GM23338 (cell line): ENCODE data around the gene WBP2NL. TPM values are rescaled to one million over a fixed set of nuclear protein-coding genes. Genes with fewer than 3 reads are reported as not detected.
"Not testable (repeated sequence)": the region's sequence is repeated elsewhere in the genome, so short reads cannot be mapped to it uniquely, and the experiment has no call there.

Experiments used
- ATAC-seq: fragments of 200-7000 bp; cut with Tn5 transposase; 3 replicates; pipeline ENCODE4 v1.9.1; 2020
- DNase-seq: peaks from one replicate; pipeline ENCODE4 v3.0.0-alpha.2; 2015; ENCODE audit warnings: low spot score
- H2AFZ ChIP-seq: fragments of 200-600 bp; sonication (generic); 2 replicates; pipeline ENCODE4 v1.8.0; 2016; ENCODE audit warnings: antibody characterized with exemption, mild to moderate bottlenecking, moderate library complexity
- H3F3A ChIP-seq: fragments of 200-600 bp; sonication (generic); replicated peaks from 2 replicates; pipeline ENCODE4 v1.8.0; 2017; ENCODE audit warnings: antibody characterized with exemption, mixed run types, low read depth
- H3K27ac ChIP-seq: fragments of 200-600 bp; sonication (generic); 2 replicates; pipeline ENCODE4 v1.6.1; 2016; ENCODE audit warnings: low read depth
- H3K27me3 ChIP-seq: fragments of 200-600 bp; sonication (generic); 2 replicates; pipeline ENCODE4 v1.8.0; 2016; ENCODE audit warnings: mild to moderate bottlenecking, mixed run types, moderate library complexity; ENCODE audit not compliant: insufficient read depth
- H3K36me3 ChIP-seq: fragments of 200-600 bp; sonication (generic); 2 replicates; pipeline ENCODE4 v1.8.0; 2016; ENCODE audit warnings: mild to moderate bottlenecking; ENCODE audit not compliant: insufficient read depth
- H3K4me1 ChIP-seq: fragments of 200-600 bp; sonication (generic); 2 replicates; pipeline ENCODE4 v1.8.0; 2016; ENCODE audit warnings: mild to moderate bottlenecking, moderate library complexity; ENCODE audit not compliant: insufficient read depth
- H3K4me2 ChIP-seq: fragments of 200-600 bp; sonication (generic); 2 replicates; pipeline ENCODE4 v1.7.1; 2017; ENCODE audit warnings: mixed run types
- H3K4me3 ChIP-seq: fragments of 200-600 bp; sonication (generic); 2 replicates; pipeline ENCODE4 v1.6.1; 2016; ENCODE audit warnings: mixed run types
- H3K79me2 ChIP-seq: fragments of 200-600 bp; sonication (generic); replicated peaks from 2 replicates; pipeline ENCODE4 v1.8.0; 2017; ENCODE audit warnings: mild to moderate bottlenecking; ENCODE audit not compliant: insufficient read depth
- H3K9me2 ChIP-seq: fragments of 200-600 bp; sonication (generic); 2 replicates; pipeline ENCODE4 v1.8.0; 2017; ENCODE audit not compliant: insufficient read depth
- H4K20me1 ChIP-seq: fragments of 200-600 bp; sonication (generic); replicated peaks from 2 replicates; pipeline ENCODE4 v1.8.0; 2017; ENCODE audit warnings: mild to moderate bottlenecking; ENCODE audit not compliant: insufficient read depth
- H3K27ac Mint-ChIP-seq: 2 replicates; pipeline ENCODE4 v1.8.0; 2020; ENCODE audit warnings: inconsistent platforms, mild to moderate bottlenecking, moderate library complexity, mixed read lengths
- H3K27me3 Mint-ChIP-seq: 3 replicates; pipeline ENCODE4 v1.8.0; 2022; ENCODE audit warnings: low read depth, mild to moderate bottlenecking, moderate library complexity, mixed read lengths, inconsistent platforms; ENCODE audit not compliant: insufficient read depth, poor library complexity
- H3K36me3 Mint-ChIP-seq: 3 replicates; pipeline ENCODE4 v1.8.0; 2021; ENCODE audit warnings: low read depth, mild to moderate bottlenecking, inconsistent platforms, moderate library complexity, mixed read lengths
- H3K4me1 Mint-ChIP-seq: 3 replicates; pipeline ENCODE4 v1.8.0; 2020; ENCODE audit warnings: mild to moderate bottlenecking, inconsistent platforms, mixed read lengths
- H3K4me3 Mint-ChIP-seq: 3 replicates; pipeline ENCODE4 v1.8.0; 2021; ENCODE audit warnings: moderate library complexity, mild to moderate bottlenecking, inconsistent platforms, mixed read lengths
- H3K9me3 Mint-ChIP-seq: 3 replicates; pipeline ENCODE4 v1.8.0; 2020; ENCODE audit warnings: moderate library complexity, mild to moderate bottlenecking, inconsistent platforms, mixed read lengths
- CREB1 ChIP-seq: fragments of 250-450 bp; sonication (Bioruptor Pico); IDR thresholded peaks from 2 replicates; pipeline ENCODE4 v1.5.0; 2020; ENCODE audit warnings: low read depth, mild to moderate bottlenecking, moderate library complexity
- EZH2 ChIP-seq: fragments of 200-600 bp; sonication (generic); IDR thresholded peaks from one replicate; pipeline ENCODE4 v1.8.0; 2017; ENCODE audit warnings: antibody characterized with exemption, mild to moderate bottlenecking, low read depth; ENCODE audit not compliant: unreplicated experiment
- JUNB ChIP-seq: IDR thresholded peaks from one replicate; pipeline ENCODE4 v1.6.1; 2016; ENCODE audit warnings: antibody characterized with exemption; ENCODE audit not compliant: unreplicated experiment
- POLR2AphosphoS5 ChIP-seq: IDR thresholded peaks from 2 replicates; pipeline ENCODE4 v1.6.1; 2016; ENCODE audit warnings: antibody characterized with exemption, low read depth
- ZNF331 ChIP-seq: fragments of 250-450 bp; sonication (Bioruptor Pico); IDR thresholded peaks from 2 replicates; pipeline ENCODE4 v1.5.0; 2020; ENCODE audit warnings: low read depth, mild to moderate bottlenecking, moderate library complexity
- polyA plus RNA-seq: library from polyadenylated mRNA; unstranded; fragments of >200 nt; fragmentation: Nextera tagmentation; extraction: Ambion mirVana; gene quantifications from 2 replicates; pipeline ENCODE4 v1.2.1, GENCODE V29; 2016
- total RNA-seq: library from RNA; depleted of rRNA; stranded (reverse); fragments of >200 nt; shearing (Covaris generic); gene quantifications from 2 replicates; pipeline ENCODE4 v1.2.3, GENCODE V29; 2014
- TF ChIP-seq, protein P1 (sequence below), 2 experiments: fragments of 200-600 bp in 1 of 2; sonication (generic) in 1 of 2; conservative IDR thresholded peaks; 2 replicates each; pipeline versions ENCODE4 v1.5.1 to v1.6.1; 2016 to 2017; ENCODE audit warnings: antibody characterized with exemption in 2 of 2, low read depth in 2 of 2, mild to moderate bottlenecking in 2 of 2, moderate library complexity in 1 of 2
- TF ChIP-seq, protein P2 (sequence below): fragments of 250-450 bp; sonication (Bioruptor Pico); IDR thresholded peaks from 2 replicates; pipeline ENCODE4 v1.5.0; 2020; ENCODE audit warnings: mild to moderate bottlenecking, moderate library complexity
- TF ChIP-seq, protein P3 (sequence below): IDR thresholded peaks from 2 replicates; pipeline ENCODE4 v1.6.1; 2016; ENCODE audit warnings: antibody characterized with exemption

The WBP2NL gene
- total and polyA plus RNA-seq, 2 experiments from 2014 or later, result 0.14 TPM; not detected in 1

GRCh38 chr22:41948928-41949296, 49.7 kb upstream of the WBP2NL start:
- Histone ChIP-seq H3F3A (peaks cover 15% of the 10 kb centered on the region), H3K79me2 (peaks cover 10% of the 10 kb centered on the region), H3K4me1 (peaks cover 31% of the 10 kb centered on the region)
- H3K4me3 Mint-ChIP-seq, H2AFZ ChIP-seq, H3K9me2 ChIP-seq, H3K27ac Mint-ChIP-seq, H3K4me2 ChIP-seq, H3K36me3 ChIP-seq, ATAC-seq, H3K27me3 ChIP-seq, H4K20me1 ChIP-seq, H3K9me3 Mint-ChIP-seq, H3K27ac ChIP-seq, DNase-seq, H3K4me3 ChIP-seq: not testable (repeated sequence)
- peaks cover 19% of the 10 kb centered on the region for H3K36me3 Mint-ChIP-seq
- peaks cover 24% of the 10 kb centered on the region for H3K27me3 Mint-ChIP-seq
- H3K4me1 Mint-ChIP-seq, result peaks cover 29% of the 10 kb centered on the region

DNA sequence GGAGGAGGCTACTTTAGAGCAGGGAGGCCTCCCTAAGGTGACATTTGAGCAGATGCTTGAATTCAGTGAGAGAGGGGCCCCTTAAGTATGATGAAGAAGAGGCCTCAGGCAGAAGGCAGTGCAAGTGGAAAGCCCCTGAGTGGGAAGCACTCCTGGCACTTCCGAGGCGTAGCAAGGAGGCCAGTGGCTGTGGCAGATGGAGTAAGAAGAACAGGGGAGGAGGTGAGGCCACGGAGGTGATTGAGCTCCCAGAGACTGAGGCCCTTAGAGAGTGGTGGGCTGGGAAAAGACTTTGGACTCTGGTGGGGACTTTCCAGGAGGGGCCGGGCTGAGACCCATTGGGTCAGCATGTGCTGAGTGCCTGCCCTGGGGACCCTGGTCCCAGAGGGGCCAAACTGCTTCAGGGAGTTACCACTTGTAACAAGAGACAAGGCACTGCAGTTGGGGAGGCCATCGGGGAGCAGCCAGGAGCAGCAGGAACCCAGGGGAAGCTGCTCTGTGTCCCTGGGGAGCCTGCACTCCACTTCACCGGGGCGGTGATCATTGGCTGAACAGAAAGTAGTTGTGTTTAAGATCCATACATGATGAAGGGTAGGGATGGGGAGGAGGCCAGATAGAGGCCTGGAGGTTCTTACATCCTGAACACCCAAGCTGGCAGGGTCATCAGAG, 49.2 kb upstream of the WBP2NL start:
- Histone ChIP-seq H3K9me2 (no peaks in the 10 kb centered on the region), H2AFZ (no peak overlapping the region), H3K4me2 (no peak overlapping the region), H3K79me2 (peaks cover 10% of the 10 kb centered on the region), H3K4me1 (peaks cover 28% of the 10 kb centered on the region), H4K20me1 (peaks cover 9% of the 10 kb centered on the region), H3F3A (peaks cover 13% of the 10 kb centered on the region), H3K27ac (no peak overlapping the region), H3K4me3 (no peak overlapping the region), H3K36me3 (0 out of 2 replicates have a peak, but pooled peaks cover 3% of the 10 kb centered on the region), H3K27me3 (0 out of 2 replicates have a peak, but pooled peaks cover 3% of the 10 kb centered on the region)
- no peak overlapping the region; the same call in 2 of the 3 replicates for H3K4me3 Mint-ChIP-seq
- H3K27me3 Mint-ChIP-seq, result peaks cover 27% of the 10 kb centered on the region
- ATAC-seq (no peak), DNase-seq (no peak)
- no peaks in the 10 kb centered on the region for H3K9me3 Mint-ChIP-seq
- H3K27ac Mint-ChIP-seq, result no peak overlapping the region
- peaks cover 27% of the 10 kb centered on the region for H3K4me1 Mint-ChIP-seq
- peaks cover 14% of the 10 kb centered on the region for H3K36me3 Mint-ChIP-seq
- TF ChIP-seq, protein P1, sequence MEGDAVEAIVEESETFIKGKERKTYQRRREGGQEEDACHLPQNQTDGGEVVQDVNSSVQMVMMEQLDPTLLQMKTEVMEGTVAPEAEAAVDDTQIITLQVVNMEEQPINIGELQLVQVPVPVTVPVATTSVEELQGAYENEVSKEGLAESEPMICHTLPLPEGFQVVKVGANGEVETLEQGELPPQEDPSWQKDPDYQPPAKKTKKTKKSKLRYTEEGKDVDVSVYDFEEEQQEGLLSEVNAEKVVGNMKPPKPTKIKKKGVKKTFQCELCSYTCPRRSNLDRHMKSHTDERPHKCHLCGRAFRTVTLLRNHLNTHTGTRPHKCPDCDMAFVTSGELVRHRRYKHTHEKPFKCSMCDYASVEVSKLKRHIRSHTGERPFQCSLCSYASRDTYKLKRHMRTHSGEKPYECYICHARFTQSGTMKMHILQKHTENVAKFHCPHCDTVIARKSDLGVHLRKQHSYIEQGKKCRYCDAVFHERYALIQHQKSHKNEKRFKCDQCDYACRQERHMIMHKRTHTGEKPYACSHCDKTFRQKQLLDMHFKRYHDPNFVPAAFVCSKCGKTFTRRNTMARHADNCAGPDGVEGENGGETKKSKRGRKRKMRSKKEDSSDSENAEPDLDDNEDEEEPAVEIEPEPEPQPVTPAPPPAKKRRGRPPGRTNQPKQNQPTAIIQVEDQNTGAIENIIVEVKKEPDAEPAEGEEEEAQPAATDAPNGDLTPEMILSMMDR (conservative IDR thresholded peaks at IDR 0.05; ENCODE audit: low read depth in 2 of 2), result no peak
- no peak for TF ChIP-seq POLR2AphosphoS5
- no peak for TF ChIP-seq JUNB
- no peak for TF ChIP-seq CREB1
- TF ChIP-seq, protein P2, sequence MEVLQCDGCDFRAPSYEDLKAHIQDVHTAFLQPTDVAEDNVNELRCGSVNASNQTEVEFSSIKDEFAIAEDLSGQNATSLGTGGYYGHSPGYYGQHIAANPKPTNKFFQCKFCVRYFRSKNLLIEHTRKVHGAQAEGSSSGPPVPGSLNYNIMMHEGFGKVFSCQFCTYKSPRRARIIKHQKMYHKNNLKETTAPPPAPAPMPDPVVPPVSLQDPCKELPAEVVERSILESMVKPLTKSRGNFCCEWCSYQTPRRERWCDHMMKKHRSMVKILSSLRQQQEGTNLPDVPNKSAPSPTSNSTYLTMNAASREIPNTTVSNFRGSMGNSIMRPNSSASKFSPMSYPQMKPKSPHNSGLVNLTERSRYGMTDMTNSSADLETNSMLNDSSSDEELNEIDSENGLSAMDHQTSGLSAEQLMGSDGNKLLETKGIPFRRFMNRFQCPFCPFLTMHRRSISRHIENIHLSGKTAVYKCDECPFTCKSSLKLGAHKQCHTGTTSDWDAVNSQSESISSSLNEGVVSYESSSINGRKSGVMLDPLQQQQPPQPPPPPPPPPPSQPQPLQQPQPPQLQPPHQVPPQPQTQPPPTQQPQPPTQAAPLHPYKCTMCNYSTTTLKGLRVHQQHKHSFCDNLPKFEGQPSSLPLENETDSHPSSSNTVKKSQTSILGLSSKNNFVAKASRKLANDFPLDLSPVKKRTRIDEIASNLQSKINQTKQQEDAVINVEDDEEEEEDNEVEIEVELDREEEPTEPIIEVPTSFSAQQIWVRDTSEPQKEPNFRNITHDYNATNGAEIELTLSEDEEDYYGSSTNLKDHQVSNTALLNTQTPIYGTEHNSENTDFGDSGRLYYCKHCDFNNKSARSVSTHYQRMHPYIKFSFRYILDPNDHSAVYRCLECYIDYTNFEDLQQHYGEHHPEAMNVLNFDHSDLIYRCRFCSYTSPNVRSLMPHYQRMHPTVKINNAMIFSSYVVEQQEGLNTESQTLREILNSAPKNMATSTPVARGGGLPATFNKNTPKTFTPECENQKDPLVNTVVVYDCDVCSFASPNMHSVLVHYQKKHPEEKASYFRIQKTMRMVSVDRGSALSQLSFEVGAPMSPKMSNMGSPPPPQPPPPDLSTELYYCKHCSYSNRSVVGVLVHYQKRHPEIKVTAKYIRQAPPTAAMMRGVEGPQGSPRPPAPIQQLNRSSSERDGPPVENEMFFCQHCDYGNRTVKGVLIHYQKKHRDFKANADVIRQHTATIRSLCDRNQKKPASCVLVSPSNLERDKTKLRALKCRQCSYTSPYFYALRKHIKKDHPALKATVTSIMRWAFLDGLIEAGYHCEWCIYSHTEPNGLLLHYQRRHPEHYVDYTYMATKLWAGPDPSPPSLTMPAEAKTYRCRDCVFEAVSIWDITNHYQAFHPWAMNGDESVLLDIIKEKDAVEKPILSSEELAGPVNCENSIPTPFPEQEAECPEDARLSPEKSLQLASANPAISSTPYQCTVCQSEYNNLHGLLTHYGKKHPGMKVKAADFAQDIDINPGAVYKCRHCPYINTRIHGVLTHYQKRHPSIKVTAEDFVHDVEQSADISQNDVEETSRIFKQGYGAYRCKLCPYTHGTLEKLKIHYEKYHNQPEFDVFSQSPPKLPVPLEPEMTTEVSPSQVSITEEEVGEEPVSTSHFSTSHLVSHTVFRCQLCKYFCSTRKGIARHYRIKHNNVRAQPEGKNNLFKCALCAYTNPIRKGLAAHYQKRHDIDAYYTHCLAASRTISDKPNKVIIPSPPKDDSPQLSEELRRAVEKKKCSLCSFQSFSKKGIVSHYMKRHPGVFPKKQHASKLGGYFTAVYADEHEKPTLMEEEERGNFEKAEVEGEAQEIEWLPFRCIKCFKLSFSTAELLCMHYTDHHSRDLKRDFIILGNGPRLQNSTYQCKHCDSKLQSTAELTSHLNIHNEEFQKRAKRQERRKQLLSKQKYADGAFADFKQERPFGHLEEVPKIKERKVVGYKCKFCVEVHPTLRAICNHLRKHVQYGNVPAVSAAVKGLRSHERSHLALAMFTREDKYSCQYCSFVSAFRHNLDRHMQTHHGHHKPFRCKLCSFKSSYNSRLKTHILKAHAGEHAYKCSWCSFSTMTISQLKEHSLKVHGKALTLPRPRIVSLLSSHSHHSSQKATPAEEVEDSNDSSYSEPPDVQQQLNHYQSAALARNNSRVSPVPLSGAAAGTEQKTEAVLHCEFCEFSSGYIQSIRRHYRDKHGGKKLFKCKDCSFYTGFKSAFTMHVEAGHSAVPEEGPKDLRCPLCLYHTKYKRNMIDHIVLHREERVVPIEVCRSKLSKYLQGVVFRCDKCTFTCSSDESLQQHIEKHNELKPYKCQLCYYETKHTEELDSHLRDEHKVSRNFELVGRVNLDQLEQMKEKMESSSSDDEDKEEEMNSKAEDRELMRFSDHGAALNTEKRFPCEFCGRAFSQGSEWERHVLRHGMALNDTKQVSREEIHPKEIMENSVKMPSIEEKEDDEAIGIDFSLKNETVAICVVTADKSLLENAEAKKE (CRISPR knock-in tag), result no peak
- TF ChIP-seq EZH2, result no peak
- TF ChIP-seq ZNF331, result no peak
- TF ChIP-seq, protein P3, sequence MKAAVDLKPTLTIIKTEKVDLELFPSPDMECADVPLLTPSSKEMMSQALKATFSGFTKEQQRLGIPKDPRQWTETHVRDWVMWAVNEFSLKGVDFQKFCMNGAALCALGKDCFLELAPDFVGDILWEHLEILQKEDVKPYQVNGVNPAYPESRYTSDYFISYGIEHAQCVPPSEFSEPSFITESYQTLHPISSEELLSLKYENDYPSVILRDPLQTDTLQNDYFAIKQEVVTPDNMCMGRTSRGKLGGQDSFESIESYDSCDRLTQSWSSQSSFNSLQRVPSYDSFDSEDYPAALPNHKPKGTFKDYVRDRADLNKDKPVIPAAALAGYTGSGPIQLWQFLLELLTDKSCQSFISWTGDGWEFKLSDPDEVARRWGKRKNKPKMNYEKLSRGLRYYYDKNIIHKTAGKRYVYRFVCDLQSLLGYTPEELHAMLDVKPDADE, result no peak
